ENCODE data around the gene RTTN.
"Not testable (repeated sequence)": the region's sequence is repeated elsewhere in the genome, so short reads cannot be mapped to it uniquely, and the experiment has no call there.

Gene RTTN

DNA sequence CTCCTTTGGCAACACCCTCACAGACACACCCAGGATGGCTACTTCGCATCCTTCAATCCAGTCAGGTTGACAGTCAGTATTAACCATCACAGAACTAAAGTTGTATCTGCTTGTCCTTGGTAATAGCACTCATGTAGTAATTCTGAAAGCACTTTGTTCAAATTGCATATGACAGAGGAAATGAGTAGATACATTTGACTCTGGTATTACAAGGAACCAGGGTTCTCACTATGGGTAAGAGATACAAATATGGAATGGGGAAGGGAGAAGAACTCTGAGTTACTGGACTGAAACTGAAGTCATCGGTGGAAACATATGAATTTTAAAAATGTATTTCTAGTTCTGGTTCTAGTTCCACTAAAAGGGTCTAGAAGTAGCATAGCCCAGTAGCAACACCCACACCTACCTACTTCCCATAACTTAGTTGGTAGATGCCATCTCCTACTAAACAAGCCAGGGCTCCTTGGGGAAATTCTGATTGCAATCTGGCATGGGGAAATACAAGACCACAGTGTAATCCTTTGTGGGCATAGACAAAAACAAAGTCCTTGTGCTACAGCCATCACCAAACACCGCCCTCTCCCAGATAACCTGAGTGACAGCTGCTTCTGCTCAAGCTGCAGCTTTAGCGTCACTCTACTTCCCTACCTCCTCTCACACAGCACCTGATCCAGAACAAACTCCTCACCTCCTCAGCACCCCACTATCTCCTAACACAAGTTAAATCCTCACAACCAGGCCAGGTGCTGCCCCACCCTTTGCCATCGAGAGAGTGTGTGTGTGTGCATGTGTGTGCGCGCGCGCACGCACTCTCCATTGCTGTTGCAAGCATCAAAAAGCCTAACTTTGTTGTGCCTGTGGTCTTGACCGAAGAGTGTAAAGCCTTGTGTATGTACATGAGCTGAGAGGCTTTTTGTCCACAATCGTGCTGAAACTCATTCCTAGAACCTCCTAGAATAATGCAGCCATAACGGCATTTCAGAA, 226.5 kb downstream of the RTTN start:
- DNase-seq (ENCODE audit: low read depth in 3 of 3) = no peak

- DNase-seq (ENCODE audit: low read depth in 3 of 3) = not testable (repeated sequence)
Measured at GRCh38 chr18:69975294-69975693, 230.2 kb downstream of the RTTN start.

DNA sequence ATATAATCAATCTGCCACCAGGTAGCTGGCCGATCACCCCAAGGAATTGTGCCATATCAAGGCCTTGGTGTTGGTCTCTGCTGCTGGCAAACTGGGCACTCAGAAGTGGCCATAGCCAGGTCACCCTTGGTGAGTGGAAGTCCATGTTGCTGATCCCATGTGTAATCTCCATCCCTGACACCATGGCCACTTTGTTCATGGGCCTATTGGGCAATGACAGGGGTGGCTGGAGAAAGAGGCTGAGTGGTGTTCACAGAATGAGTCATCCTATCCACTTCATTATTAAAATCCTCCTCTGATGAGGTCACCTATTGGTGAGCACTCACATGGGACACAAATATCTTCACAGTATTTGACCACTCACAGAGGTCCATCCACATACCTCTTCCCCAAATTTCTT, 231.1 kb downstream of the RTTN start:
- no peak for DNase-seq (ENCODE audit: low read depth in 3 of 3)

GRCh38 chr18:69969491-69969890, 236.0 kb downstream of the RTTN start:
- DNase-seq (ENCODE audit: low read depth in 3 of 3) = no peak

GRCh38 chr18:69968039-69968438, 237.4 kb downstream of the RTTN start:
- no peak for DNase-seq (ENCODE audit: low read depth in 3 of 3)

DNA sequence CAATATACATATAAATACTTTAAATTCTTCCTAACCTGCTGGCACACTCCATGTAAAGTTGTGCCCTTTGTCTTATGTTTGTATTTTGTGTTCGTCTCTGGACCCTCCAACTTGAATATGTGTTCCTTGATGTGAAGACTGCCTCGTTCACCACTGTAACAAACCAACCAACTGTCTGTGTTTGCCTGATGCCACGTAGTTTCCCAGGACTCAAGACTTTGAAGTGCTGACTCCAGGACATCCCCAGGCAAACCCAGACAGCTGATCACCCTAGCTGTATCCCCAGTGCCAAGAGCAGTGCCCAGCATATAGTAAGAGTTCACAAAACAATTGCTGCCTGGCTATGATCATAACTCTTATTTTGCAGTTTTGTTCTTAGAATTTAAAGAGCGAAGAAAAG, 242.3 kb downstream of the RTTN start:
- DNase-seq (ENCODE audit: low read depth in 3 of 3) = no peak

- no peak for DNase-seq (ENCODE audit: low read depth in 3 of 3)
Measured at GRCh38 chr18:69961718-69962117, 243.8 kb downstream of the RTTN start.

DNA sequence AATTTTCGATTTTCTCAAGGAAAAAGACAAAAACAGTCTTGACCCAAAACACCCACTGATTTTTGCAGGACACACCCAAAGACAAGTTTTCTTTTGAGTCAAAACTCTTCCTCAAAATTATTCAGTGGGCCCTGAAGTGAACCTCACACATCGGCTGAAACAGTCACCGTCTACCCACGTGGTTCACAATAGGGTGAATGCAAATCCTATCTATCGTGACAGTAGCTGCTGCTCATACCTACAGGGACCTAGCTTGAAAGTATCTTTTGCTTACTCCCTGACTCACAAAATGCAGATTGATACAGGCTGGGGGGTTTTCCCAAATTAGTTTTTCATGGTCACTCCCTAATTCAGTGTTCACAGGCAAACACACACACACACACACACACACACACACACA, 247.1 kb downstream of the RTTN start:
- no peak for DNase-seq (ENCODE audit: low read depth in 3 of 3)

DNA sequence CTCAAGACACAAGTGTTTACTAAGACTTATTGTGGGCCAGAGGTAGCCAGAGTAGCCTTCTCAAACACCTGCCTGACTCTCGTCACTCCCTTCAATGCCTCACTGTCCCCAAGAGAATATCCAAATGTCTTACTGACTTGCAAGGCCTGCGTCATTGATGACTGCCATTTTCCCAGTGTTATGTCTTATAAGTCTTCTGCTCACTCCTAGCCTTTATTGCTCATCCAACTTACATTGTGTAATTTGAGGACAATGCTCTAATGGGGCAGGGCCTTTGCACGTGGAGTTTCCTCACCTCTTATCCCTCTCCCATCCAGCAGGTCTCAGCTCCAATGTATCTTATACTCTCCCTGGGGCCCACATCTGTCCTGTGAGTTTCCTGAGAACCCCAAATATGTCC, 247.7 kb downstream of the RTTN start:
- DNase-seq (ENCODE audit: low read depth in 3 of 3) = no peak

DNA sequence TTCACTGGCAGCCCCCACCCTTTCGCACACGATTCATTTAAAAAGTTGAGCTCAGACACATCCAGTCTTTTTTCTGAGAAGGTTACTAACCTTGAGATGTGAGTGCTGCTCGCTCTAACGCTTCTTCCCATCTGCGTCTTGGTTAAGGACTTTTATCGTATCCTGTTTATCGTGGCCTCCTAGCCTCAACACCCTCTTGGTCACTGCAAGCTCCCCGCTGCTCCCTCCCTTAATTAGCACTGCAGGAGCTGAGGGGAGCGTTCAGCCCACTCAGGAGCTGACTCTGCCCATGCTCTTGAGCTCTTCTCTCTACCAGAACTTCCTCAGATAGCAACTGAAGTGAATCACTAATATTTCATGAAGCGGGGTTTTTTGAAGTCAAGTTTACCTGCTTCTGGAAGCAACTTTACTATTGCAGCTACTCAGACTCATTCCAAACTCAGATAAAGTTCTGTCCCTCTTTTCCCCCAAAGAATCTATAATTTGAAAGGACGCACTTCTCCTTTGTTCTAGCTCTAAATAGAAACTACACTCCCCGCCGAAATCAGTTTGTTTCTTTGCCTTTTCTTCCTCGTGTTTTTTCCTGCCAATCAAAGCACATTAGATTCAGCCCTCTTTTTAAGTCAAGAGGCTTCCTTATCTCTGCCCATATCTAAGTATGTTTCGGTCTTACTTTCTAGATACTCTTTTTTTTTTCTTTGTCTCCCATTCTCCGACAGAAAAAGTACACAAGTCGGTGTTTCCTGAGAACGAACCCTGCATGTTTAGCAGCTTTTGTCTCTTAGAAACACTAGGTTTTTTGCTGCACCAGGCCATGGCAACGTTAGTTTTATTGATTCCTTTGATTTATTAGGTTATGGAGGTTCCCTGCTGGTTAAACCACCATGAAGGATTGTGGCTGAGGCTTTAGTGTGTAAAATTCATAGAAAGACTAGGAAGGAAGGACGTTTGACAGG, 248.5 kb downstream of the RTTN start:
- DNase-seq (ENCODE audit: low read depth in 3 of 3) = no peak

GRCh38 chr18:69956057-69956456, 249.4 kb downstream of the RTTN start:
- DNase-seq (ENCODE audit: low read depth in 3 of 3) = no peak

DNA sequence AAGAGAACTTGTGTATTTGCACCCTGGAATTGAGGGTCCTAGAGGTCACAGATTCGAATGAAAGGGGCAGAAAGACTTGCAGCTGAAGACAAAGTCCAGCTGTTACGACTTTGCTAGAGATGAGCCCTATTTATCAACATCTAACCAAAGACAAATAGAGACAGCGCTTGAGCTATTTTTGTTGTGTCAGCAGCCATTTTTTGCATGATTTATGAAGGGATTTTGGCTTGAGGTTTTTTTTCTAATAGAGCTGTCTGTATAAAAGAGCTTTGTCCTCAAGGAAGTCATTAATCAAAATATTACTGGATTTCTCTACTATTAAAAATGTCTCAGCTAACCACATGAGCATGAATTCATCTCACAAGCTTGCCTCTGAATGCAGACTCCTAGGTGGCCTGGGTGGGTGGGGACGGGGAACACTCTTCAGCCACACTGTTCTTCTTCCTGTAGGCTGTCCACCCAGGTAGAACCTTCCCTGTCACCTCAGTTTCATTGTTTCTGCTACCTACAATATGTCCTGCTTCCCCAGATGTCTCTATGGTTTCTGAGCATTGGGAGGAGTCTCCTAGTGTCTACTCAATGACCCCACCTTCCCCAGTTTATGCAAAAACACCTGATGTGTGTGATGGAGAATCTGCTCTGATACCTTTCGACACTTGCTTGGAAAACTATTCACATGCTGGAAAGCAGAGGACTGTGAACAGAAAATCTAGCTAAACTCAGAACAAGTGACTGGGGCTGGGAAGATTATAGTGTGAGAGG, 250.6 kb downstream of the RTTN start:
- DNase-seq (ENCODE audit: low read depth in 3 of 3) = no peak

GRCh38 chr18:69953191-69953590, 252.3 kb downstream of the RTTN start:
- no peak for DNase-seq (ENCODE audit: low read depth in 3 of 3)
